ENCODE data around the gene STN1. TPM values are rescaled to one million over a fixed set of nuclear protein-coding genes. Genes with fewer than 3 reads are reported as not detected.

STN1 gene
- polyA plus RNA-seq, 3 donors from 2014 or later, result 81.1 to 101 (median 82.8) TPM

GRCh38 chr10:103921750-103922195 lies 3.8 kb upstream of the STN1 start:
- DNase-seq, result no peak
- peaks cover 15 to 22% of the 10 kb centered on the region in 2 donors for H3K4me1 Mint-ChIP-seq
- no peaks in the 10 kb centered on the region for H3K36me3 Mint-ChIP-seq
- H3K9me3 Mint-ChIP-seq, result no peaks in the 10 kb centered on the region
- no peak overlapping the region for H3K4me3 Mint-ChIP-seq
- H3K27me3 Mint-ChIP-seq (ENCODE audit: low read depth in 3 of 3), result peaks cover 8 to 10% (median 9%) of the 10 kb centered on the region in 3 donors
- H3K27ac Mint-ChIP-seq, result no peak overlapping the region

DNA sequence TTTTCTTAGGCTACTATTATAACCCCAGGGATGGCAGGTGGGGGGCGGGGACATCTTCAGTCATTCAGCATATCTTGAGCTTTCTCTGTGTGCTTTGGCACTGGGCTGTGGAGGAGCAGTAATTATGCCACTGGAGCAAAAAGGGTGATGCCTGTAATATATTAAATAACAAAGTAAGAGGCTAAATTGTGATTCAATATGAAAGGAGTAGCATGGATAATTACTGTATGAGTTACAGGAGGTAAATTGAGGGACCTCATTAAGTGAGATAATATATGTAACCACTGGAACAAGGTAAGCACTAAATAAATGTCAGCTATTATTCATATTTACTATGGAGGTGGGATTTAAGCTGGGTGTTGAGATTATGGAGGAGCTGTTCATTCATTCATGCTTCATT lies 3.3 kb upstream of the STN1 start:
- no peaks in the 10 kb centered on the region for H3K9me3 Mint-ChIP-seq
- H3K27me3 Mint-ChIP-seq (ENCODE audit: low read depth in 3 of 3), result peaks cover 8 to 10% (median 9%) of the 10 kb centered on the region in 3 donors
- peaks cover 20 to 27% of the 10 kb centered on the region in 2 donors for H3K4me1 Mint-ChIP-seq
- H3K4me3 Mint-ChIP-seq, result no peak overlapping the region
- H3K36me3 Mint-ChIP-seq, result peaks cover 0 to under 1% (median 0%) of the 10 kb centered on the region in 3 donors
- H3K27ac Mint-ChIP-seq, result no peak overlapping the region
- no peak for DNase-seq

GRCh38 chr10:103919648-103920025 lies 1.7 kb upstream of the STN1 start:
- Mint-ChIP-seq H3K27me3 (ENCODE audit: low read depth in 3 of 3) (peaks cover 8 to 17% (median 14%) of the 10 kb centered on the region in 3 donors), H3K36me3 (peaks cover 4 to 12% (median 5%) of the 10 kb centered on the region in 3 donors), H3K4me3 (no peak overlapping the region), H3K27ac (peak overlapping the region in 1 of 6 donors; percentile 11), H3K4me1 (peaks cover 36 to 43% of the 10 kb centered on the region in 2 donors), H3K9me3 (peaks cover 0 to 4% (median 0%) of the 10 kb centered on the region in 6 donors)
- DNase-seq, result no peak

DNA sequence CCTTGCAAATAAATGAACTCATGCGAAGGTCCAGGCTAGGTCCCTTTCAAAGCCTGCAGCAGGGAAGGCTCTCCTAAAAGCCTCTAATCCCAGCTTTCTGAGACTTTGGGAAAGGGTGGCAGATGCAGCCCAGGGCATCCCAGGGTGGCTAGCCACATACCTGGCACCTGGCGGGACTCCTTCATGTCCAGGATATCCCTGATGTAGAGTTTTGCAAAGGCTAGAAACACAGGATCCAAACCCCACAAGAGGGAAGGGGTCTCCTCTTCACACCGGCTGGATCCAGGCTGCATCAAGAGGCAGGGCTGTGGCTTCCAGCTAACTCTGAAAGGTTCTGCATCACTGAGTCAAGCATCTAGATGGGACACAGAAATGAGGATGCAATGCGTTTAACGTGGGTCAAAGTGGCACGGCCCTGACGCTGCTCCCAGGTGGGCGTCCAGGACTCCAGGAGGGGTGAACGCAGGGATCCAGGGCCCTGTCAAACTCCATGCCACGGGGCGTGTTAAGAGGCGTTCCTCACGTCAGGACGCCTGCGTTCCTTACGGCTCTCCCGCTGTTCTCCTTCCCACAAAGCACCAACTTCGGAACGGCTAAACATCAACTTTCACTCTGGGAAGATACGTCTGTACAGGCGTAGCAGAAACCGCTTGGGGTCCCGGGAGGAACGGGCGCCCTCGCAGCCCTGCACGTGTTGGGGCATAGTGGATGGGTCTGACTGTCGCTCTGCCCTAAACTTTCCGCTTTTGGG lies 507 bp downstream of the STN1 start:
- H3K4me1 Mint-ChIP-seq, result peaks cover 52 to 61% of the 10 kb centered on the region in 2 donors
- peak overlapping the region; percentile 93 to 95 (median 95) for H3K4me3 Mint-ChIP-seq
- H3K36me3 Mint-ChIP-seq, result peaks cover 4 to 12% (median 12%) of the 10 kb centered on the region in 3 donors
- peaks cover 0 to 4% (median 0%) of the 10 kb centered on the region in 6 donors for H3K9me3 Mint-ChIP-seq
- peak overlapping the region; percentile 90 to 99 (median 97) for H3K27ac Mint-ChIP-seq
- DNase-seq, result no peak
- peaks cover 8 to 17% (median 14%) of the 10 kb centered on the region in 3 donors for H3K27me3 Mint-ChIP-seq (ENCODE audit: low read depth in 3 of 3)

GRCh38 chr10:103916876-103917275 lies 1.1 kb downstream of the STN1 start:
- Mint-ChIP-seq H3K27me3 (ENCODE audit: low read depth in 3 of 3) (peaks cover 8 to 17% (median 14%) of the 10 kb centered on the region in 3 donors), H3K4me1 (peaks cover 58 to 67% of the 10 kb centered on the region in 2 donors), H3K36me3 (peaks cover 4 to 12% (median 12%) of the 10 kb centered on the region in 3 donors), H3K9me3 (peaks cover 0 to 4% (median 0%) of the 10 kb centered on the region in 6 donors), H3K4me3 (peak overlapping the region; percentile 93 to 95 (median 95)), H3K27ac (peak overlapping the region; percentile 90 to 99 (median 97))
- no peak for DNase-seq

DNA sequence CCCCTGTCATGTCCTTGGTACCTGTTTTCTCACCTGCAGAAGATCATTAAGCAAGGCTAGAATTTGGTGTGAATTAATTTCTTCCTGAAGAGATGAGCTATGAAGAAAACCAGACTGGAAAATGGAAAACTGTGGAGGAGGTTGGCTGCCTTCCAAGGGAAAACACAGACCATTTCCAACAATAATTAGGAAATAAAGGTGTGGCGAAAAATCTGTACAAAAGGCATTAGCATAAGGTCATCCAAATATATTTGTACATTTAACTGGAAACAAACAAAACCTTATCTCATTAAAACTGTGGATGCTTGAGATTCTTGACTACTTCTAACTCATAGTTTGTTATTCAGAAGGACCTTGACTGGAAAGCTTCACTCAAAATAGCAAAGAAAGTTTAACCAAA lies 1.7 kb downstream of the STN1 start:
- Mint-ChIP-seq H3K36me3 (peaks cover 4 to 12% (median 12%) of the 10 kb centered on the region in 3 donors), H3K27me3 (ENCODE audit: low read depth in 3 of 3) (peaks cover 8 to 17% (median 14%) of the 10 kb centered on the region in 3 donors), H3K4me1 (peaks cover 64 to 73% of the 10 kb centered on the region in 2 donors), H3K9me3 (peaks cover 0 to 4% (median 0%) of the 10 kb centered on the region in 6 donors), H3K4me3 (peak overlapping the region; percentile 93 to 95 (median 95)), H3K27ac (peak overlapping the region; percentile 90 to 99 (median 97))
- no peak for DNase-seq

GRCh38 chr10:103915796-103916195 lies 2.2 kb downstream of the STN1 start:
- Mint-ChIP-seq H3K4me3 (peak overlapping the region; percentile 93 to 95 (median 95)), H3K4me1 (peaks cover 68 to 77% of the 10 kb centered on the region in 2 donors), H3K27ac (peak overlapping the region; percentile 90 to 99 (median 97)), H3K9me3 (peaks cover 0 to 4% (median 0%) of the 10 kb centered on the region in 6 donors), H3K27me3 (ENCODE audit: low read depth in 3 of 3) (peaks cover 8 to 17% (median 14%) of the 10 kb centered on the region in 3 donors), H3K36me3 (peaks cover 4 to 12% (median 12%) of the 10 kb centered on the region in 3 donors)
- DNase-seq, result peak; percentile 70 to 72 (median 71)

DNA sequence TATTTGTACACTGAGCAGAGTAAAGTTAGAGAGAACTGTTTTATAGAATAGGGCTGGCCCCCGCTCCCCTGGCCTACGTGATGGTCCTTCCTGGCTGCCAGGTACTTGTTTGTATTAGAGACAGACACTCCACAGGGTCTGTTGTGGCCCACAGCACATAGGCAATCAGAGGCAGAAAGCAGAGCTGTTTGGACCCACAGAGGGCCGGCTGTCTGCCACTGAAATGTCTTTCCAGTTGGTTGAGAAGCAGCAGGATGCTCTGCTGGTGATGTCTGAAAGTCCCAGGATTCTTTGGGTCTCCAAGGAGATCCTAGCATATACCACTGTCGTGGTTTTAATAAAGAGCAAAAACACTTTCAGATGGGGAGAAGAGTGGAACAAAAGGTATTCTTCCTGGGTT lies 5.2 kb downstream of the STN1 start:
- Mint-ChIP-seq H3K9me3 (peaks cover 0 to 4% (median 0%) of the 10 kb centered on the region in 6 donors), H3K4me1 (peaks cover 85 to 96% of the 10 kb centered on the region in 2 donors), H3K27me3 (ENCODE audit: low read depth in 3 of 3) (peaks cover under 1 to 10% (median 7%) of the 10 kb centered on the region in 3 donors), H3K4me3 (peak overlapping the region in 4 of 5 donors; percentile 12 to 86 (median 42)), H3K27ac (peak overlapping the region; percentile 86 to 99 (median 96)), H3K36me3 (peaks cover 4 to 16% (median 12%) of the 10 kb centered on the region in 3 donors)
- DNase-seq, result no peak

DNA sequence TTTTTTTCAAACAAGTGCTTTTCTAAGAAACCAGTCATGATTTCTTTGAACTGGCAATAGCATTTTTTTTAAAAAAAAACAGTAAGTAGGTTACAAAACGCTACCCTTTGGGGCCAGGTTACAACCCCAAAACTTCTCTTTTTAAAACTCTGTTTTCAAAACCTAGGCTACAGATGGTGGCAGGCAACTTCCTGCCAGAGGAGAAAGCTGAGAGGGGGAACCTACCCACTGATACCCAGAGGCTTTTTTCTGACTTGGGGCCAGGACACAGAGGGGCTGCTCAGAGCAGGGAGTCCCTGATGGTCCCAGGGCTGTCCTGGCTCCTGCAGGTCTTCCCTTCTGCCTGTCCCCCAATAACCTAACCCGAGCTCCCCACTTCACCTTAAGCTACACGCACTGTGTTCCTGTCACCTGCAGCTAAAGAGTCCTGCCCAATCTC lies 6.9 kb downstream of the STN1 start:
- Mint-ChIP-seq H3K27me3 (ENCODE audit: low read depth in 3 of 3) (peaks cover 0 to 6% (median 2%) of the 10 kb centered on the region in 3 donors), H3K4me3 (peak overlapping the region; percentile 68 to 86 (median 78)), H3K36me3 (peaks cover 4 to 14% (median 10%) of the 10 kb centered on the region in 3 donors), H3K4me1 (peaks cover 79 to 83% of the 10 kb centered on the region in 2 donors), H3K27ac (peak overlapping the region; percentile 86 to 99 (median 96)), H3K9me3 (peaks cover 0 to 4% (median 0%) of the 10 kb centered on the region in 6 donors)
- peak; percentile 40 to 60 (median 45) for DNase-seq

GRCh38 chr10:103910442-103911012 lies 7.5 kb downstream of the STN1 start:
- Mint-ChIP-seq H3K27ac (peak overlapping the region; percentile 86 to 99 (median 96)), H3K4me3 (peak overlapping the region; percentile 68 to 86 (median 78)), H3K4me1 (peaks cover 79 to 83% of the 10 kb centered on the region in 2 donors), H3K27me3 (ENCODE audit: low read depth in 3 of 3) (peaks cover 0 to 4% (median 0%) of the 10 kb centered on the region in 3 donors), H3K36me3 (peaks cover 4 to 12% (median 7%) of the 10 kb centered on the region in 3 donors), H3K9me3 (peaks cover 0 to 4% (median 0%) of the 10 kb centered on the region in 6 donors)
- no peak for DNase-seq

DNA sequence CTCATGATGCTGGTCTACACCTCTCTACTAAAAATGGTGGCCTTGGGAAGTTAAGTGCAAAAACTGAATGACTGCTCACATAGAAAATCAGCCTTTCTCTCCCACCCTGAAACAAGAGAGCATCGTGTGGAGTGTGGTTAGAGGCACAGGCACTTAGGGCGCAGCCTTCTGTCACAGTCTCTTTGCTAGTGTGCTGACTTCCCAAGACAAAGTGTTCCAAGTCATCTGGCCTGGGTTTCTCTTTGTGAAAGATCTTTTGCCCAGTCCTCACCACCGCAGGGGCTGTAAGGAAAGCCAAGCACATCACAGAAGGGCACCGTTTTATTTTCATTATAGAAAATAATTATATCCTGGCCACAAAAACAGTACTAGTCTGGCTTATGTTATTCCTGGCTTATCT lies 12.5 kb downstream of the STN1 start:
- no peak for DNase-seq
- H3K27ac Mint-ChIP-seq, result peak overlapping the region; percentile 55 to 92 (median 84)
- peaks cover 0 to 2% (median 0%) of the 10 kb centered on the region in 3 donors for H3K27me3 Mint-ChIP-seq (ENCODE audit: low read depth in 3 of 3)
- H3K36me3 Mint-ChIP-seq, result peaks cover 8 to 27% (median 17%) of the 10 kb centered on the region in 3 donors
- H3K4me3 Mint-ChIP-seq, result peak overlapping the region in 2 of 5 donors; percentile 27 to 36
- peaks cover 64 to 69% of the 10 kb centered on the region in 2 donors for H3K4me1 Mint-ChIP-seq
- no peaks in the 10 kb centered on the region for H3K9me3 Mint-ChIP-seq

DNA sequence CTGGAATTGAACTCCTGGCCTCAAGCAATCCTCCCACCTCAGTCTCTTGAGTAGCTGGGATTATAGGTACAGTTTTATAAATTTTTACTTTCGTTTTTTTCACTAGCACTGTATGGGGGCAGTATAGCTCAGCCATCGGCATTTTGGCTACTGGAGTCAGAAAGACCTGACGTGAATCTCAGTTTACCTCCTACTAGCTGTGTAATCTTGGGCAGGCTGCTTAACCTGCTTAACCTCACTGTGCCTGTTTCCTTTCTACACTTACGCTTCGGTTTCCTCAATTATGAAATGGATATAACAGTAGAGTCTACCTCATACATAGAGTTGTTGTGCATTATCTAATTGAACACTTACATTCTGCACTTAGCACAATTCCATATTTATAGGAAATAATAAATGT lies 16.7 kb downstream of the STN1 start:
- no peak for DNase-seq
- H3K4me3 Mint-ChIP-seq, result peak overlapping the region; percentile 48 to 73 (median 55)
- H3K27ac Mint-ChIP-seq, result peak overlapping the region; percentile 62 to 90 (median 77)
- peaks cover 0 to 2% (median 0%) of the 10 kb centered on the region in 3 donors for H3K27me3 Mint-ChIP-seq (ENCODE audit: low read depth in 3 of 3)
- H3K9me3 Mint-ChIP-seq, result no peaks in the 10 kb centered on the region
- peaks cover 42 to 45% of the 10 kb centered on the region in 2 donors for H3K4me1 Mint-ChIP-seq
- H3K36me3 Mint-ChIP-seq, result peaks cover 24 to 51% (median 35%) of the 10 kb centered on the region in 3 donors

DNA sequence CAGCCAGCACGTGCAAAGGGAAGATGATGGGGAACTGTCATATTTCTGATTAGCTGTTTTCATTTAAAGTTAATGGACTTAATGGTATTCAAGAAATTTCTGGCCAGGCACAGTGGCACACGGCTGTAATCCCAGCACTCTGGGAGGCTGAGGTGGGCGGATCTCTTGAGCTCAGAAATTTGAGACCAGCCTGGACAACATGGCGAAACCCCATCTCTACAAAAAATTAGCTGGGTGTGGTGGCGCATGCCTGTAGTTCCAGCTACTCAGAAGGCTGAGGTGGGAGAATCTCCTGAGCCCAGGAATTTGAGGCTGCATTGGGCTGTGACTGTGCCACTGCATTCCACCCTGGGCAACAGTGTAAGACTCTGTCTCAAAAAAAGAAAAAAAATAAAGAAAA lies 18.7 kb downstream of the STN1 start:
- Mint-ChIP-seq H3K9me3 (no peaks in the 10 kb centered on the region), H3K27me3 (ENCODE audit: low read depth in 3 of 3) (peaks cover 0 to 2% (median 0%) of the 10 kb centered on the region in 3 donors), H3K36me3 (peaks cover 34 to 57% (median 40%) of the 10 kb centered on the region in 3 donors), H3K4me3 (no peak overlapping the region), H3K27ac (peak overlapping the region in 3 of 6 donors; percentile 7 to 24 (median 13)), H3K4me1 (peaks cover 45 to 48% of the 10 kb centered on the region in 2 donors)
- no peak for DNase-seq
